Measurements from ENCODE around the gene CELA1.

GRCh38 chr12:51349026-51349425 is 2.5 kb upstream of the CELA1 start:
- TF ChIP-seq AR (CRISPR knock-in tag; IDR thresholded peaks at IDR 0.05), result no peak
- TF ChIP-seq NR3C1 (CRISPR knock-in tag; conservative IDR thresholded peaks at IDR 0.05; ENCODE audit: low read depth), result no peak
